NCI-H1105 (cell line): Measurements from ENCODE around the gene ABHD17C.
"Not testable (repeated sequence)": the region's sequence is repeated elsewhere in the genome, so short reads cannot be mapped to it uniquely, and the experiment has no call there.

Experiments
- DNase-seq: peaks from one replicate; lab custom pipeline; 2025; lab: John Stamatoyannopoulos, UW

Gene ABHD17C

GRCh38 chr15:80730926-80731325, 35.8 kb downstream of the ABHD17C start:
- no peak for DNase-seq

- DNase-seq: no peak
Measured at GRCh38 chr15:80732167-80732566, 37.1 kb downstream of the ABHD17C start.

- DNase-seq: no peak
Measured at GRCh38 chr15:80732818-80733217, 37.7 kb downstream of the ABHD17C start.

- DNase-seq: no peak
Measured at GRCh38 chr15:80733460-80733859, 38.4 kb downstream of the ABHD17C start.

GRCh38 chr15:80735344-80735743, 40.2 kb downstream of the ABHD17C start:
- DNase-seq: no peak

GRCh38 chr15:80736560-80736959, 41.5 kb downstream of the ABHD17C start:
- no peak for DNase-seq

GRCh38 chr15:80739919-80740318, 44.8 kb downstream of the ABHD17C start:
- no peak for DNase-seq

GRCh38 chr15:80742081-80742480, 47.0 kb downstream of the ABHD17C start:
- DNase-seq: no peak

- no peak for DNase-seq
Measured at GRCh38 chr15:80743189-80743833, 48.2 kb downstream of the ABHD17C start.

- DNase-seq: no peak
Measured at GRCh38 chr15:80744415-80744814, 49.3 kb downstream of the ABHD17C start.

GRCh38 chr15:80744826-80745225, 49.7 kb downstream of the ABHD17C start:
- no peak for DNase-seq

GRCh38 chr15:80745888-80746287, 50.8 kb downstream of the ABHD17C start:
- no peak for DNase-seq

GRCh38 chr15:80747317-80748053, 52.4 kb downstream of the ABHD17C start:
- no peak for DNase-seq

GRCh38 chr15:80749589-80749988, 54.5 kb downstream of the ABHD17C start:
- no peak for DNase-seq

GRCh38 chr15:80750575-80750974, 55.5 kb downstream of the ABHD17C start:
- no peak for DNase-seq

GRCh38 chr15:80752204-80752603, 57.1 kb downstream of the ABHD17C start:
- no peak for DNase-seq

- no peak for DNase-seq
Measured at GRCh38 chr15:80753161-80753560, 58.1 kb downstream of the ABHD17C start.

- DNase-seq: no peak
Measured at GRCh38 chr15:80754014-80754413, 58.9 kb downstream of the ABHD17C start.

GRCh38 chr15:80755885-80756284, 60.8 kb downstream of the ABHD17C start:
- DNase-seq: no peak

GRCh38 chr15:80758130-80758745, 63.1 kb downstream of the ABHD17C start:
- DNase-seq: no peak

GRCh38 chr15:80760960-80761359, 65.8 kb downstream of the ABHD17C start:
- DNase-seq: no peak

- no peak for DNase-seq
Measured at GRCh38 chr15:80761754-80762153, 66.6 kb downstream of the ABHD17C start.

GRCh38 chr15:80763235-80763634, 68.1 kb downstream of the ABHD17C start:
- not testable (repeated sequence) for DNase-seq
